Keratinocyte (primary cell): ENCODE results near the gene GALNS. TPM values are rescaled to one million over a fixed set of nuclear protein-coding genes. Genes with fewer than 3 reads are reported as not detected.

ENCODE experiments used
- DNase-seq: peaks from one replicate; pipeline ENCODE4 v3.0.0-alpha.2; 2011; ENCODE audit warnings: low read depth, missing footprints, low spot score
- FAIRE-seq: peaks from 2 replicates; lab custom pipeline; 2011; peaks lifted over from hg19 to GRCh38; lab: Jason Lieb, UNC
- H2AFZ ChIP-seq: 2 replicates; pipeline ENCODE4 v1.6.0; 2012; ENCODE audit warnings: low read length, control low read depth, inconsistent platforms; ENCODE audit not compliant: control insufficient read depth
- H3K27ac ChIP-seq: 2 replicates; pipeline ENCODE4 v1.5.1; 2011; ENCODE audit warnings: low read length; ENCODE audit not compliant: control insufficient read depth, insufficient read depth
- H3K27me3 ChIP-seq: 3 replicates; pipeline ENCODE4 v1.6.0; 2011; ENCODE audit warnings: low read length; ENCODE audit not compliant: control insufficient read depth, insufficient read depth; ENCODE audit errors: extremely low read depth
- H3K36me3 ChIP-seq, 2 experiments: 2 replicates in 1 of 2; 3 replicates in 1 of 2; pipeline ENCODE4 v1.5.1; 2011; ENCODE audit warnings: low read length in 2 of 2, mild to moderate bottlenecking in 1 of 2; ENCODE audit not compliant: control insufficient read depth in 2 of 2, insufficient read depth in 2 of 2; ENCODE audit errors: extremely low read depth in 1 of 2
- H3K4me1 ChIP-seq: 3 replicates; pipeline ENCODE4 v1.5.1; 2011; ENCODE audit warnings: low read length; ENCODE audit not compliant: control insufficient read depth, insufficient read depth; ENCODE audit errors: extremely low read depth
- H3K4me2 ChIP-seq: 3 replicates; pipeline ENCODE4 v1.6.0; 2011; ENCODE audit warnings: low read depth, low read length; ENCODE audit not compliant: control insufficient read depth, insufficient read depth; ENCODE audit errors: extremely low read depth
- H3K4me3 ChIP-seq, 3 experiments: fragments of 200-600 bp in 1 of 3; sonication (generic) in 1 of 3; 2 replicates in 2 of 3; 3 replicates in 1 of 3; pipeline ENCODE4 v1.5.1; 2011 to 2016; ENCODE audit warnings: low read length in 3 of 3, mild to moderate bottlenecking in 3 of 3, control low read depth in 2 of 3, inconsistent platforms in 1 of 3, low read depth in 1 of 3, mixed read lengths in 1 of 3, mixed run types in 1 of 3, moderate library complexity in 1 of 3; ENCODE audit not compliant: control insufficient read depth in 2 of 3, insufficient read depth in 2 of 3; ENCODE audit errors: extremely low read depth in 1 of 3
- H3K79me2 ChIP-seq: 2 replicates; pipeline ENCODE4 v1.6.0; 2012; ENCODE audit warnings: low read length; ENCODE audit not compliant: control insufficient read depth, insufficient read depth
- H3K9ac ChIP-seq: 3 replicates; pipeline ENCODE4 v1.6.0; 2011; ENCODE audit warnings: low read length; ENCODE audit not compliant: control insufficient read depth, insufficient read depth; ENCODE audit errors: extremely low read depth
- H3K9me1 ChIP-seq: 3 replicates; pipeline ENCODE4 v1.6.0; 2011; ENCODE audit warnings: low read length; ENCODE audit not compliant: control insufficient read depth, insufficient read depth; ENCODE audit errors: extremely low read depth
- H3K9me3 ChIP-seq: 2 replicates; pipeline ENCODE4 v1.5.1; 2012; ENCODE audit warnings: low read depth, low read length; ENCODE audit not compliant: control insufficient read depth
- H4K20me1 ChIP-seq: 3 replicates; pipeline ENCODE4 v1.6.0; 2011; ENCODE audit warnings: low read length; ENCODE audit not compliant: control insufficient read depth, insufficient read depth; ENCODE audit errors: extremely low read depth
- CTCF ChIP-seq, 3 experiments: IDR thresholded peaks in 1 of 3; conservative IDR thresholded peaks in 1 of 3; optimal IDR thresholded peaks in 1 of 3; 2 replicates in 2 of 3; 3 replicates in 1 of 3; pipeline versions ENCODE3 to v1.5.1; 2011; ENCODE audit warnings: low read length in 3 of 3, mild to moderate bottlenecking in 3 of 3, moderate library complexity in 2 of 3, control low read depth in 1 of 3, inconsistent platforms in 1 of 3; ENCODE audit not compliant: insufficient read depth in 2 of 3; ENCODE audit errors: extremely low read depth in 1 of 3
- EZH2 ChIP-seq: IDR thresholded peaks from one replicate; pipeline ENCODE4 v1.6.1; 2012; ENCODE audit warnings: inconsistent platforms, mild to moderate bottlenecking, low read length, moderate library complexity
- dilution Hi-C: fragments of 300-500 bp; cut with MboI; formaldehyde crosslinking; loops from one replicate; pipeline ENCODE4 v1.7.0; 2020; ENCODE audit warnings: low sequenced_read_pairs; ENCODE audit not compliant: extremely low pct_ligation_motif_present
- polyA plus RNA-seq, 5 experiments: library from polyadenylated mRNA; depleted of rRNA in 3 of 5; stranded (reverse) in 3 of 5; stranded (forward) in 1 of 5; unstranded in 1 of 5; fragments of >200 nt; gene quantifications; 1 replicate in 1 of 5; 2 replicates in 3 of 5; 3 replicates in 1 of 5; pipeline versions ENCODE4 v1.2.1 to v1.2.3, GENCODE V29; 2011 to 2012; ENCODE audit warnings: missing spikeins in 2 of 5, low read depth in 1 of 5, low replicate concordance in 1 of 5

Gene GALNS
- polyA plus RNA-seq, 1 donor (not counting 4 experiments of a cell fraction or from before 2014, with no cell fraction given), result 8.3 TPM

DNA sequence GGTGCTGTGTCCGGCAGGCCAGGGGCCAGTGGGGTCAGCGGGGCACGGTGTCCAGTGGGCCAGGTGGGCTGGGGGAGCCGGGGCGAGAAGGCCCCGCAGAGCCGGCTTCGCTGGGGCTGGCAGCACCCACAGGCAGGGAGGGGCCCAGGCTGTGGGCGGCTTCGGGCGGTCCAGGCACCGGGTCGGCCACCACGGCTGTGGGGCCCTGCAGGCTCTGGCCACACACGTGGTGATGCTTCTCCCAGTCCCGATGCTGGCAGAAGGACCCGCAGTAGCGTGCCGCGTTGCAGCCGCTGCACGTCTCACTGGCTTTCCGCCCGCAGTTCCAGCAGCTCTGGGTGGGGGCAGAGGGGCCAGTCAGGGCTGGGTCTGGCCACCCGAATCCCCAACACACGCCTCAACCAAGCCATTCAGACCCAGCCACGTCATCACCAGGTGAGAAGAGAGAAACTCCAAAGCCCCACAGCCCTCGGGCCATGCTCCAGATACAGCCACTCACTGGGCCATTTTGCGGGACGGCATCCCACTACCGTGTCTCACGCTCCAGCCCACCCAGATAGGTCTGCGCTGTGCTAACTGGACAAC is 20.3 kb upstream of the GALNS start:
- H2AFZ ChIP-seq, result no peak overlapping the region
- DNase-seq, result no peak
- H4K20me1 ChIP-seq, result no peaks in the 10 kb centered on the region
- FAIRE-seq, result no peak
- no peak overlapping the region for H3K4me3 ChIP-seq
- H3K4me1 ChIP-seq, result peaks cover 27% of the 10 kb centered on the region
- H3K79me2 ChIP-seq, result no peaks in the 10 kb centered on the region
- no peaks in the 10 kb centered on the region for H3K36me3 ChIP-seq
- no peak overlapping the region for H3K27ac ChIP-seq
- H3K9me1 ChIP-seq, result no peaks in the 10 kb centered on the region
- TF ChIP-seq EZH2, result no peak
- no peak for TF ChIP-seq CTCF (optimal IDR thresholded peaks at IDR 0.05 in 1 of 3, IDR thresholded peaks at IDR 0.05 in 1 of 3, conservative IDR thresholded peaks at IDR 0.05 in 1 of 3; ENCODE audit: extremely low read depth in 1 of 3, insufficient read depth in 2 of 3, low read length in 3 of 3)
- no peaks in the 10 kb centered on the region for H3K9me3 ChIP-seq
- H3K9ac ChIP-seq, result no peak overlapping the region
- no peak overlapping the region for H3K4me2 ChIP-seq
- H3K27me3 ChIP-seq, result peaks cover 36% of the 10 kb centered on the region
- dilution Hi-C loops, result no loop called here

- H3K79me2 ChIP-seq, result no peaks in the 10 kb centered on the region
- H4K20me1 ChIP-seq, result no peaks in the 10 kb centered on the region
- H3K9me3 ChIP-seq, result no peaks in the 10 kb centered on the region
- no peak overlapping the region for H3K4me2 ChIP-seq
- H3K36me3 ChIP-seq, result no peaks in the 10 kb centered on the region
- TF ChIP-seq CTCF (optimal IDR thresholded peaks at IDR 0.05 in 1 of 3, IDR thresholded peaks at IDR 0.05 in 1 of 3, conservative IDR thresholded peaks at IDR 0.05 in 1 of 3; ENCODE audit: extremely low read depth in 1 of 3, insufficient read depth in 2 of 3, low read length in 3 of 3) (no peak), EZH2 (no peak)
- H2AFZ ChIP-seq, result no peak overlapping the region
- no peak for FAIRE-seq
- H3K27ac ChIP-seq, result no peak overlapping the region
- H3K9me1 ChIP-seq, result no peaks in the 10 kb centered on the region
- no peak for DNase-seq
- H3K27me3 ChIP-seq, result peaks cover 38% of the 10 kb centered on the region
- peaks cover 15% of the 10 kb centered on the region for H3K4me1 ChIP-seq
- H3K9ac ChIP-seq, result no peak overlapping the region
- dilution Hi-C loops, result no loop called here
- no peak overlapping the region for H3K4me3 ChIP-seq
These were observed 19.0 kb upstream of the GALNS start for GRCh38 chr16:88875703-88876234.
